LHCN-M2 (cell line): Measurements from ENCODE around the gene BABAM1. TPM values are rescaled to one million over a fixed set of nuclear protein-coding genes. Genes with fewer than 3 reads are reported as not detected.

ENCODE experiments used
- DNase-seq: peaks from one replicate; pipeline ENCODE4 v3.0.0-alpha.2; 2012; ENCODE audit warnings: low read depth
- polyA plus RNA-seq: library from polyadenylated mRNA; unstranded; fragments of >200 nt; gene quantifications from one replicate; pipeline ENCODE4 v1.2.1, GENCODE V29; 2012; ENCODE audit warnings: missing spikeins
- total RNA-seq: library from RNA; depleted of rRNA; stranded (reverse); fragments of >200 nt; gene quantifications from 2 replicates; pipeline ENCODE4 v1.2.3, GENCODE V29; 2014; rRNA removed

Gene BABAM1
- 107 and 148 TPM in 2 replicates for total RNA-seq
- polyA plus RNA-seq: 134 TPM

GRCh38 chr19:17266975-17267788 is at the start of gene BABAM1:
TSS of gene BABAM1 (plus strand) at chr19:17267443. CDS start at chr19:17268807, 1,364 bp downstream.
- DNase-seq: peak; percentile 100

GRCh38 chr19:17219286-17219685 is 48.0 kb upstream of the BABAM1 start:
- no peak for DNase-seq

- peak; percentile 67 for DNase-seq
Observed at GRCh38 chr19:17220207-17220758, 47.0 kb upstream of the BABAM1 start.

GRCh38 chr19:17225053-17225452 is 42.2 kb upstream of the BABAM1 start:
- no peak for DNase-seq

- DNase-seq: peak; percentile 97
Observed at GRCh38 chr19:17226002-17226933, 41.0 kb upstream of the BABAM1 start, which contains the start of gene OCEL1. TSS of gene OCEL1 (plus strand) at chr19:17226226. CDS start at chr19:17226248, 22 bp downstream.

- DNase-seq: no peak
Observed at GRCh38 chr19:17227798-17228367, 39.4 kb upstream of the BABAM1 start.

- no peak for DNase-seq
Observed at GRCh38 chr19:17229890-17230289, 37.4 kb upstream of the BABAM1 start.

GRCh38 chr19:17232258-17232657 is 35.0 kb upstream of the BABAM1 start:
- no peak for DNase-seq

- no peak for DNase-seq
Observed at GRCh38 chr19:17234911-17235299, 32.3 kb upstream of the BABAM1 start.

GRCh38 chr19:17235300-17235970 is 31.8 kb upstream of the BABAM1 start:
- DNase-seq: peak; percentile 39

GRCh38 chr19:17235971-17236777 is 31.1 kb upstream of the BABAM1 start:
- DNase-seq: no peak

GRCh38 chr19:17236811-17237543 is 30.3 kb upstream of the BABAM1 start:
- no peak for DNase-seq

GRCh38 chr19:17237747-17238706 is 29.2 kb upstream of the BABAM1 start:
- DNase-seq: no peak

GRCh38 chr19:17240062-17240752 is 27.0 kb upstream of the BABAM1 start:
- no peak for DNase-seq

- no peak for DNase-seq
Observed at GRCh38 chr19:17240826-17241399, 26.3 kb upstream of the BABAM1 start.

- DNase-seq: no peak
Observed at GRCh38 chr19:17242431-17243208, 24.6 kb upstream of the BABAM1 start.
